AG08396 (cell line): ENCODE results near the gene GTPBP3.
A peak's percentile ranks its signal among the peaks of the same experiment; 100 is the strongest.

ENCODE experiments used
- DNase-seq: peaks from one replicate; pipeline ENCODE4 v3.0.0; 2012; ENCODE audit warnings: low spot score, mixed read lengths

Gene GTPBP3

GRCh38 chr19:17309198-17309964 is 28.0 kb upstream of the GTPBP3 start, which contains the start of gene DDA1:
TSS of gene DDA1 (plus strand) at chr19:17309563. CDS start at chr19:17309655, 92 bp downstream.
- peak; percentile 97 for DNase-seq

- no peak for DNase-seq
These were observed 27.3 kb upstream of the GTPBP3 start for GRCh38 chr19:17309965-17310461.

GRCh38 chr19:17311455-17312188 is 25.7 kb upstream of the GTPBP3 start:
- DNase-seq = no peak

GRCh38 chr19:17312189-17313113 is 24.9 kb upstream of the GTPBP3 start:
- no peak for DNase-seq

GRCh38 chr19:17314007-17314593 is 23.3 kb upstream of the GTPBP3 start:
- DNase-seq = no peak

GRCh38 chr19:17318966-17319365 is 18.4 kb upstream of the GTPBP3 start:
- no peak for DNase-seq

- DNase-seq = no peak
These were observed 17.7 kb upstream of the GTPBP3 start for GRCh38 chr19:17319473-17320238.

GRCh38 chr19:17320435-17320834 is 16.9 kb upstream of the GTPBP3 start:
- no peak for DNase-seq

- DNase-seq = no peak
These were observed 15.5 kb upstream of the GTPBP3 start for GRCh38 chr19:17321655-17322489.

- no peak for DNase-seq
These were observed 14.5 kb upstream of the GTPBP3 start for GRCh38 chr19:17322854-17323253.

GRCh38 chr19:17323300-17323963 is 13.9 kb upstream of the GTPBP3 start:
- no peak for DNase-seq

- DNase-seq = no peak
These were observed 13.4 kb upstream of the GTPBP3 start for GRCh38 chr19:17323964-17324332.

GRCh38 chr19:17324357-17325114 is 12.8 kb upstream of the GTPBP3 start:
- no peak for DNase-seq

- no peak for DNase-seq
These were observed 12.2 kb upstream of the GTPBP3 start for GRCh38 chr19:17325133-17325532.

- peak; percentile 74 for DNase-seq
These were observed 11.3 kb upstream of the GTPBP3 start for GRCh38 chr19:17325881-17326594.

- DNase-seq = no peak
These were observed 10.8 kb upstream of the GTPBP3 start for GRCh38 chr19:17326595-17326966.

- no peak for DNase-seq
These were observed 10.2 kb upstream of the GTPBP3 start for GRCh38 chr19:17327068-17327653.
